HUES64 (cell line): ENCODE measurements around the gene CCSER1.
"Not testable (repeated sequence)": the region's sequence is repeated elsewhere in the genome, so short reads cannot be mapped to it uniquely, and the experiment has no call there.

Experiments used
- H3K27ac ChIP-seq: 2 replicates; pipeline ENCODE4 v1.7.0; 2013; ENCODE audit warnings: low read depth, low read length, inconsistent platforms
- H3K27me3 ChIP-seq: 2 replicates; pipeline ENCODE4 v1.6.1; 2013; ENCODE audit warnings: mild to moderate bottlenecking, low read length; ENCODE audit not compliant: insufficient read depth
- H3K36me3 ChIP-seq: 2 replicates; pipeline ENCODE4 v1.6.1; 2013; ENCODE audit warnings: mild to moderate bottlenecking, low read length; ENCODE audit not compliant: insufficient read depth
- H3K4me1 ChIP-seq: 2 replicates; pipeline ENCODE4 v1.6.1; 2013; ENCODE audit warnings: mild to moderate bottlenecking, low read length, moderate library complexity; ENCODE audit not compliant: insufficient read depth
- H3K4me3 ChIP-seq: 2 replicates; pipeline ENCODE4 v1.5.1; 2013; ENCODE audit warnings: mild to moderate bottlenecking, low read length, moderate library complexity
- H3K9ac ChIP-seq: 2 replicates; pipeline ENCODE4 v1.6.1; 2013; ENCODE audit warnings: mild to moderate bottlenecking, low read depth, low read length
- H3K9me3 ChIP-seq: 2 replicates; pipeline ENCODE4 v1.6.1; 2013; ENCODE audit warnings: low read depth, low read length; ENCODE audit not compliant: insufficient read depth
- whole genome bisulfite sequencing: fragments of 150-250, 120-280 bp; methylation state at CpG from one replicate; pipeline ENCODE4 v1.1.7; 2013; ENCODE audit warnings: missing lambda C conversion rate; 5-methylcytosine and 5-hydroxymethylcytosine counted together

The CCSER1 gene

DNA sequence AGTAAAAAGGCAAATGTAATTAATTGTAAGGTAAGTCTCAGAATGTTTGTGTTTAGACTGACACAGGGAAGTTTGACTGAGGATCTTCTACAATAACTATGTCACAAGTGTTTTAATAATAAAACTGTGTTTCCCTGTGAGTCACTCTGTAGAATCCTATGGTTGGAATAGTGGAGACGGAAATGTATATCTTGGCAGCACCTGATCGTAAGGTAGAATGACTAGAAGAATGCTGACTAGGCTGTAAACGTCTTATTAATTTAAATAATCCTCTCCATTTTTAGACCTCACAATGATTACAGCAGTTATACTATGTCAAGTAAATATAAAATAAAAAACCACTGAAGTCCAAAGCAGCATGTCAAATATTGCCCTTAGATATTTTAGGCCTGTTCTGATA is 266.0 kb downstream of the CCSER1 start:
- Histone ChIP-seq H3K4me3 (no peak overlapping the region), H3K9me3 (no peaks in the 10 kb centered on the region), H3K36me3 (no peaks in the 10 kb centered on the region), H3K27ac (no peak overlapping the region), H3K9ac (no peak overlapping the region), H3K27me3 (no peaks in the 10 kb centered on the region), H3K4me1 (no peaks in the 10 kb centered on the region)
- WGBS: 95% methylated on average over 2 of the region's 3 CpGs

- Histone ChIP-seq H3K4me1 (no peaks in the 10 kb centered on the region), H3K9me3 (peaks cover 17% of the 10 kb centered on the region; the same call in 1 of the 2 replicates), H3K27me3 (no peaks in the 10 kb centered on the region), H3K4me3 (no peak overlapping the region), H3K36me3 (no peaks in the 10 kb centered on the region), H3K27ac (no peak overlapping the region), H3K9ac (no peak overlapping the region)
- 94% methylated on average over 6 of the region's 6 CpGs for WGBS
Measured at GRCh38 chr4:90403781-90404180, 276.6 kb downstream of the CCSER1 start.

DNA sequence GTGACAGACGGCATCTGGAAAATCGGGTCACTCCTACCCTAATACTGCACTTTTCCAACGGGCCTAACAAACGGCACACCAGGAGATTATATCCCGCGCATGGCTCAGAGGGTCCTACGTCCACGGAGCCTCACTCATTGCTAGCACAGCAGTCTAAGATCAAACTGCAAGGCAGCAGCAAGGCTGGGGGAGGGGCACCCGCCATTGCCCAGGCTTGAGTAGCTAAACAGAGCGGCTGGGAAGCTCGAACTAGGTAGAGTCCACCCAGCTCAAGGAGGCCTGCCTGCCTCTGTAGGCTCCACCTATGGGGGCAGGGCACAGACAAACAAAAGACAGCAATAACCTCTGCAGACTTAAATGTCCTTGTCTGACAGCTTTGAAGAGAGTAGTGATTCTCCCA is 280.7 kb downstream of the CCSER1 start:
- 95% methylated on average over 11 of the region's 11 CpGs for WGBS
- peaks cover 17% of the 10 kb centered on the region; the same call in 1 of the 2 replicates for H3K9me3 ChIP-seq
- H3K27ac ChIP-seq, H3K4me1 ChIP-seq, H3K36me3 ChIP-seq, H3K27me3 ChIP-seq, H3K4me3 ChIP-seq, H3K9ac ChIP-seq: not testable (repeated sequence)

DNA sequence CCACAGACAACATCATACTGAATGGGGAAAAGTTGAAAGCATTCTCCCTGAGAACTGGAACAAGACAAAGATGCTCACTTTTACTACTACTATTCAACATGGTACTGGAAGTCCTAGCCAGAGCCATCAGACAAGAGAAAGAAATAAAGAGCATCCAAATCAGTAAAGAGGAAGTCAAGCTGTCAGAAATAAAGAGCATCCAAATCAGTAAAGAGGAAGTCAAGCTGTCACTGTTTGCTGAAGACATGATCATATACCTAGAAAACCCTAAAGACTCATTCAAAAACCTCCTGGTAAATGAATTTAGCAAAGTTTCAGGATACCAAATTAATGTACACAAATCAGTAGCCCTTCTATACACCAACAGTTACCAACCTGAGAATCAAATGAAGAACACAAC is 285.6 kb downstream of the CCSER1 start:
- H3K27ac ChIP-seq, H3K9ac ChIP-seq, H3K27me3 ChIP-seq, H3K4me3 ChIP-seq, H3K9me3 ChIP-seq, H3K4me1 ChIP-seq, H3K36me3 ChIP-seq: not testable (repeated sequence)

GRCh38 chr4:90415116-90415515 is 287.9 kb downstream of the CCSER1 start:
- no peaks in the 10 kb centered on the region for H3K9me3 ChIP-seq
- H3K9ac ChIP-seq: no peak overlapping the region
- H3K4me1 ChIP-seq: no peaks in the 10 kb centered on the region
- H3K4me3 ChIP-seq: no peak overlapping the region
- no peaks in the 10 kb centered on the region for H3K27me3 ChIP-seq
- no peaks in the 10 kb centered on the region for H3K36me3 ChIP-seq
- no peak overlapping the region for H3K27ac ChIP-seq
- 92% methylated on average over 4 of the region's 5 CpGs for WGBS

DNA sequence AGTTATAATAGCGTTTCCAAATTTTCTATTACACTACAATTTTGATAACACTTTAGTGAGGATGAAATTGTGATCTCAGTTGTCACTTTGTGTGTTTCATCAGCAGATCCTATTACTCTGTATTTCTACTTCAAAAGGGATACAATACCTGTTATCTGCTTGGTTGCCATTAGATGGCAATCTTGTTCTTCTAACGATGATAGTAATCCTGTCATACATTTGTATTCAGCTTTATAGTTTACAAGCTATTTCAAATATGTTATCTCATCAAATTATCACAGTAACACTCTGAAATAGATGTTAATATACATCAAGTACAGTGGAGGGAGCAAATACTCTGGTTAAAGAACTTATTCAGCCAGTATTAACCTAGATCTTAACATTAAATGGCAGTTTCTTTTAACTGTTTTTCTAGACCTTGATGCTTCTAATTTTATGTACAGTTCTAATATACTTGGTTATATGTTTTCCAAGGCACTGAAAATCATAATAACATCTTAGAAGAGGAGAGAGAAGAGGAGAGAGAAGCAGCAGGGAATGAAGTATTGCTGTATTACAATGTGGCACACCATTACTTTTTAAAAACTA is 292.0 kb downstream of the CCSER1 start:
- no CpG with 5 or more reads among the region's 2 CpGs for WGBS
- Histone ChIP-seq H3K27ac (no peak overlapping the region), H3K9me3 (no peaks in the 10 kb centered on the region), H3K36me3 (no peaks in the 10 kb centered on the region), H3K9ac (no peak overlapping the region), H3K4me3 (no peak overlapping the region), H3K4me1 (no peaks in the 10 kb centered on the region), H3K27me3 (no peaks in the 10 kb centered on the region)

- Histone ChIP-seq H3K36me3 (no peaks in the 10 kb centered on the region), H3K9me3 (no peaks in the 10 kb centered on the region), H3K27me3 (no peaks in the 10 kb centered on the region), H3K9ac (no peak overlapping the region), H3K4me1 (no peaks in the 10 kb centered on the region), H3K27ac (no peak overlapping the region), H3K4me3 (no peak overlapping the region)
- 91% methylated on average over 2 of the region's 2 CpGs for WGBS
Measured at GRCh38 chr4:90421161-90421560, 294.0 kb downstream of the CCSER1 start.

DNA sequence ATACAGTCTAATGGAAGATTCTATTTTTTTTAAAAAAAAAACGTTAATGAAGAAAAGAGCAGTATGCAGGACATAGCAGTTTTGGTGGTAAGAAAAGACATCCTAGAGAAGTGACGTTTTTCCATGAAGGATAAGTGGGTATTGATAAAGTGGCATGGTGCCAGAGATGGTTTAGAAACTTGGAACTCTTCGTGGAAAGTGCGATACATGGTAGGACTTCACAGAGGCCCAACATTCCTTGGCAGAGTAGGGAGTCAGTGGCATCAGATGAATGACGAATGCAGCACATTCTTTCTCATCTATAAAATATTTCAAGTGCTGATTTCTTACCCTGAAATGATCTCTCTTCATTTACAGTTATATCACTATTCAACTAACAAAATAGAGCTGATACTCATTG is 298.7 kb downstream of the CCSER1 start:
- no peaks in the 10 kb centered on the region for H3K36me3 ChIP-seq
- WGBS: 91% methylated on average over 5 of the region's 5 CpGs
- no peak overlapping the region for H3K4me3 ChIP-seq
- H3K9ac ChIP-seq: no peak overlapping the region
- H3K9me3 ChIP-seq: no peaks in the 10 kb centered on the region
- no peaks in the 10 kb centered on the region for H3K27me3 ChIP-seq
- no peak overlapping the region for H3K27ac ChIP-seq
- H3K4me1 ChIP-seq: no peaks in the 10 kb centered on the region

DNA sequence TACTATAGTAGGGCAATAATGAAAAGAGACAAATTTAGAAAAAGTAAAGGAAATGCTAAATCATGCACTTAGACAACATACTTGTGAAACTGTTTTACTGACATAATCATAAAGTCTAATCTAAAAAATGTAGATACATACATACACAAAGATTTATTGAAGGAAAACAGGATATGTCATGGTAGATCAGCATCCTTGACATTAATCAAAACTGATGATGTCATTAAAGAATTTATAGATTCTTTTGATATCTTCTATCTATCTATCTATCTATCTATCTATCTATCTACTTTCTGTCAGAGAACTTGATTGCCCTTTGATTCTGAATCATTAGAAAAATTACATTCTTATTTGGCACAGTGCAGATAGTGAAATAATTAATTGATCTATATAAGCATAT is 311.3 kb downstream of the CCSER1 start:
- H3K9me3 ChIP-seq: no peaks in the 10 kb centered on the region
- no peak overlapping the region for H3K4me3 ChIP-seq
- H3K36me3 ChIP-seq: no peaks in the 10 kb centered on the region
- H3K4me1 ChIP-seq: no peaks in the 10 kb centered on the region
- no peaks in the 10 kb centered on the region for H3K27me3 ChIP-seq
- H3K27ac ChIP-seq: no peak overlapping the region
- no peak overlapping the region for H3K9ac ChIP-seq

DNA sequence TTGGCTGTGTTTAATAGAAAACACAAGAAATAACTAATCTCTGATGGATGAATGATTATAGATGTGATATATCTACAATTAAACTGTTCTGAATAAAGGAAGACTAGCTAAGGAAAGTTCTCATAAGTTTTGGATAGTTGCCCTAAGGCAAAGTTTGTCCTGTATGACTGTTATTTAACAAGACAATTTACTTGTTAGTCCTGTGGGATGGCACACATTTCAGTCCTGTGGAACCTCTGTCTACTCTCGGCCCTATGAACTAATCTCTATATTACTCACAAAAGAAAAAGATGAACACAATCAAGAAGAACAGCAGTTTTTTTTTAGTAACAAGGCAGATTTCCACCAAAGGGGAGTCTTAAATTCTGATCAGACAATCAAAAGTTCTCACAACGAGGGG is 314.6 kb downstream of the CCSER1 start:
- H3K27ac ChIP-seq: no peak overlapping the region
- H3K4me1 ChIP-seq: no peaks in the 10 kb centered on the region
- H3K9me3 ChIP-seq: no peaks in the 10 kb centered on the region
- H3K9ac ChIP-seq: no peak overlapping the region
- WGBS: 98% methylated on average over 2 of the region's 2 CpGs
- no peaks in the 10 kb centered on the region for H3K27me3 ChIP-seq
- H3K36me3 ChIP-seq: no peaks in the 10 kb centered on the region
- no peak overlapping the region for H3K4me3 ChIP-seq

GRCh38 chr4:90442619-90443018 is 315.4 kb downstream of the CCSER1 start:
- no peak overlapping the region for H3K9ac ChIP-seq
- H3K9me3 ChIP-seq: no peaks in the 10 kb centered on the region
- no peaks in the 10 kb centered on the region for H3K27me3 ChIP-seq
- H3K36me3 ChIP-seq: no peaks in the 10 kb centered on the region
- WGBS: 80% methylated on average over 1 of the region's 2 CpGs
- H3K4me1 ChIP-seq: no peaks in the 10 kb centered on the region
- H3K4me3 ChIP-seq: no peak overlapping the region
- no peak overlapping the region for H3K27ac ChIP-seq

- Histone ChIP-seq H3K27ac (no peak overlapping the region), H3K4me1 (no peaks in the 10 kb centered on the region), H3K9me3 (no peaks in the 10 kb centered on the region), H3K9ac (no peak overlapping the region), H3K27me3 (no peaks in the 10 kb centered on the region), H3K4me3 (no peak overlapping the region), H3K36me3 (no peaks in the 10 kb centered on the region)
- WGBS: 100% methylated on average over 1 of the region's 1 CpG
Measured at GRCh38 chr4:90443231-90443630, 316.0 kb downstream of the CCSER1 start.
